GM10248 (cell line): ENCODE results near the gene HSD17B7.

Experiments used
- CTCF ChIA-PET: fragments of 300-600 bp; sonication (Branson Sonifier 250); formaldehyde crosslinking; extraction: SDS; loops from one replicate; lab custom pipeline; 2021; ENCODE audit warnings: antibody characterized with exemption; lab: Yijun Ruan, JAX
- POLR2A ChIA-PET: fragments of 350-650 bp; sonication (Branson Sonifier 250); formaldehyde crosslinking; extraction: SDS; loops from one replicate; lab custom pipeline; 2020; ENCODE audit warnings: antibody characterized with exemption; lab: Yijun Ruan, JAX
- DNase-seq: peaks from one replicate; pipeline ENCODE4 v3.0.0; 2012; ENCODE audit errors: extremely low spot score
- CTCF ChIP-seq: IDR thresholded peaks from 2 replicates; pipeline ENCODE4 v1.5.1; 2012; ENCODE audit warnings: mild to moderate bottlenecking, low read depth; ENCODE audit errors: extremely low read depth, missing control alignments, control extremely low read depth

The HSD17B7 gene

DNA sequence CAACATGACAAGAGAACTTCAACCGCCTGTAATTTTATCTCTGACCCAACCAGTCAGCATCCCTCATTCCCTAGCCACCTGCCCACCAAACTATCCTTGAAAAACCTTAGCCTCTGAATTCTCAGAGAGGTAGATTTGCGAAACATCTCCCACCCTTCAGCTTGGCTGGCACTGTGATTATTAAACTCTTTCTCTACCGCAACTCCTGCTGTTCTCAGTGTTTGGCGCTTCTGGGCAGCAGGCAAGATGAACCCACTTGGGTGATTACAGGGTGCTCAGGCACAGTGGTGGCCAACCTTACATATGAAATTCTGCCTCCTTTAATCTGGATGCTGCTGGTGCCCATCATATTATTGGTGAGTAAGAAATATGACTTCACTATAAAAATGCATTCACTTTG, 48.4 kb downstream of the HSD17B7 start:
- DNase-seq = no peak
- ChIA-PET CTCF (no interaction called here), POLR2A (no interaction called here)
- TF ChIP-seq CTCF = no peak

GRCh38 chr1:162840250-162840839, 49.8 kb downstream of the HSD17B7 start:
- POLR2A ChIA-PET = no interaction called here
- no peak for DNase-seq
- TF ChIP-seq CTCF = no peak
- CTCF ChIA-PET = no interaction called here

DNA sequence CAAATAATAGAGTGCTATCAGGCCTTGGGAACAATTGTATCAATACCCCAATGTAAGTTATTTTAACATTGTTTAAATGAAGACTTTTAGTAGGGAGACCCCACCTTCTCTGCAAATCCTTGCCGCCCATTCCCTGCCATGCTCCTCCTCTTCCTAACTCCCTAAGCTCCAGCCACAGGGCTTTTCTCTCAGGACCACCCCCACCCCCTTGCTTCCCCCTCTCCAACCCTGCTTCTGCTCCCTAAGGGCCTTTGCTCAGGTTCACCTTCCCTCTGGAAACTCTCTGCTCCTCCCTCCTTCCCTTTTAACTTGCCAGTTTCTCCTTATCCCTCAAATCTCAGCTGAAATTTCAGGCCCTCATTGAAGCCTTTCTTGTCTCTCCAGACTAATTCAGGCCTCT, 53.7 kb downstream of the HSD17B7 start:
- ChIA-PET CTCF (interaction anchor here (0.9 kb wide), 1 partner anchor 10 kb away, joined by 3 read pairs; no protein-coding TSS in a partner anchor), POLR2A (no interaction called here)
- no peak for DNase-seq
- no peak for TF ChIP-seq CTCF

DNA sequence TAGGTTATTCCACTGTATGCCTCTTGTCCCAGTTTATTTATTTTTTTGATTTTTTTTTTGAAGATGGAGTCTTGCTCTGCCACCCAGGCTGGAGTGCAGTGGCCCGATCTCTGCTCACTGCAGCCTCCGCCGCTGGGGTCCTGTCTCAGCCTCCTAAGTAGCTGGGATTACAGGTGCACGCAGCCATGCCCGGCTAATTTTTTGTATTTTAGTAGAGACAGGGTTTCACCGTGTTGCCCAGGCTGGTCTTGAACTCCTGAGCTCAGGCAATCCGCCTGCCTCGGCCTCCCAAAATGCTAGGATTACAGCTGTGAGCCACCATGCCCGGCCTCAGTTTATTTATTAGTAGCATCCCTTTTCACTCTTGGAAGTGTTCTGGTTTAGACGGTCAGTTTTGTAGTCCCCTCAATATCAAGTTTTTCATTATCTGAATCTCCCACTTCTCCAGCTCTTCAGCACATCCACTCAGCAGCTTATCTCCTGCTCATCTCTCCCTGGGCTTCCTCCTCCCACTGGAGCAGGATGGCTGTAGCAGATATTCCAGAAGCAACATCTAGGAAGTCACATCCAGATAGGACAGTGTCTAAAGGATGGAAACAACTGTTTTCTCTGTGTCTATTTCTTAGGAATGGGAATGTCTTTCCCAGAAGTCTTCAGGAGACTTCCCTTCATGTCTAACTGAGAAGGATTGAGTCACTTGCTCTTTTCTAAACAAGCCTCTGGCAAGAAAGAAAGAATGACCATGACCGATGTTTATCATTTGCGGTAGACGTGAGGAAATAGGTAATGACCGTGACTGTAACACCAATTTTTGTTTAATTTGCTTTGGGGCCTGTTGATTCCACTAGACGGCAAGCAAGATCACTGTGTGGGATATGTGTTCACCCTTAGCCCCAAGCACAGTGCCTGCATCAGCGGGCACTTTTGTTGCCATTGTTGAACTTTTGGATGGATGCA, 56.0 kb downstream of the HSD17B7 start:
- no peak for TF ChIP-seq CTCF
- CTCF ChIA-PET = interaction anchor here (0.7 to 5.0 kb wide), 6 partner anchors 8 to 330 kb away, joined by 3 to 46 read pairs (median 8); no protein-coding TSS in a partner anchor
- POLR2A ChIA-PET = no interaction called here
- no peak for DNase-seq

- CTCF ChIA-PET = interaction anchor here (0.7 to 5.0 kb wide), 24 partner anchors 10 to 472 kb away, joined by 3 to 46 read pairs (median 4); partner anchors contain the start of gene CCDC190
- peak; percentile 67 for DNase-seq
- TF ChIP-seq CTCF = peak; percentile 92
- POLR2A ChIA-PET = no interaction called here
Observed at GRCh38 chr1:162847839-162848453, 57.4 kb downstream of the HSD17B7 start.

- ChIA-PET CTCF (interaction anchor here (0.9 to 5.0 kb wide), 2 partner anchors 8 to 325 kb away, joined by 3 to 46 read pairs; no protein-coding TSS in a partner anchor), POLR2A (no interaction called here)
- no peak for DNase-seq
- TF ChIP-seq CTCF = no peak
Observed at GRCh38 chr1:162849711-162850110, 59.2 kb downstream of the HSD17B7 start.
